H1 (cell line): ENCODE results near the gene RXFP4. TPM values are rescaled to one million over a fixed set of nuclear protein-coding genes. Genes with fewer than 3 reads are reported as not detected.

ENCODE experiments used
- BACH1 ChIP-seq: IDR thresholded peaks from 2 replicates; pipeline ENCODE4 v1.6.1; 2012; ENCODE audit warnings: low read length, improper control_type of control experiment
- GABPA ChIP-seq: IDR thresholded peaks from 2 replicates; pipeline ENCODE4 v1.6.1; 2011; ENCODE audit warnings: mild to moderate bottlenecking, low read length, moderate library complexity, borderline replicate concordance; ENCODE audit not compliant: insufficient read depth
- HDAC2 ChIP-seq, 2 experiments: fragments of 300-600 bp in 1 of 2; sonication (generic) in 1 of 2; IDR thresholded peaks; 2 replicates each; pipeline ENCODE4 v1.6.1; 2011 to 2012; ENCODE audit warnings: low read depth in 2 of 2, low read length in 2 of 2, mild to moderate bottlenecking in 2 of 2, moderate library complexity in 2 of 2, borderline replicate concordance in 1 of 2, inconsistent platforms in 1 of 2
- KDM5A ChIP-seq: fragments of 200-600 bp; IDR thresholded peaks from 2 replicates; pipeline ENCODE4 v1.7.1; 2012; ENCODE audit warnings: mild to moderate bottlenecking, low read length, inconsistent platforms, mixed read lengths
- RBBP5 ChIP-seq: IDR thresholded peaks from 2 replicates; pipeline ENCODE4 v1.7.1; 2012; ENCODE audit warnings: low read depth, mild to moderate bottlenecking, inconsistent platforms, low read length, moderate library complexity, borderline replicate concordance
- SRF ChIP-seq: IDR thresholded peaks from 2 replicates; pipeline ENCODE4 v1.6.1; 2011; ENCODE audit warnings: mild to moderate bottlenecking, low read depth, low read length, moderate library complexity
- TAF7 ChIP-seq: optimal IDR thresholded peaks from 2 replicates; pipeline ENCODE3; 2011; ENCODE audit warnings: low read depth, mild to moderate bottlenecking, inconsistent platforms, low read length, moderate library complexity, borderline replicate concordance
- TEAD4 ChIP-seq: IDR thresholded peaks from 2 replicates; pipeline ENCODE4 v1.6.1; 2012; ENCODE audit warnings: low read depth, low read length, inconsistent platforms, mixed read lengths
- polyA plus RNA-seq, 7 experiments: library from polyadenylated mRNA; depleted of rRNA in 3 of 7; stranded (reverse) in 5 of 7; unstranded in 2 of 7; fragments of >200 nt in 5 of 7; fragments of 200-250 nt in 2 of 7; gene quantifications; 1 replicate in 5 of 7; 2 replicates in 1 of 7; 4 replicates in 1 of 7; pipeline versions ENCODE4 v1.2.1 to v1.2.3, GENCODE V29; 2011 to 2013; ENCODE audit warnings: missing spikeins in 2 of 7, mixed read lengths in 2 of 7
- total RNA-seq: library from RNA; stranded (reverse); fragmentation: NEBNext Ultra II Directional; extraction: Animal tissue kit (Norgen Biotek cat#: 25700); gene quantifications from 2 replicates; pipeline ENCODE4 v1.2.1, GENCODE V29; 2021
- TF ChIP-seq, protein P1 (sequence below): fragments of 300-600 bp; sonication (generic); IDR thresholded peaks from 2 replicates; pipeline ENCODE4 v1.7.1; 2012; ENCODE audit warnings: low read length, moderate library complexity, mild to moderate bottlenecking, inconsistent platforms; ENCODE audit not compliant: insufficient replicate concordance

Gene RXFP4
- total and polyA plus RNA-seq, 2 of the 8 experiments (the other 6 are each of a cell fraction or from before 2014, with no cell fraction given) = not detected

DNA sequence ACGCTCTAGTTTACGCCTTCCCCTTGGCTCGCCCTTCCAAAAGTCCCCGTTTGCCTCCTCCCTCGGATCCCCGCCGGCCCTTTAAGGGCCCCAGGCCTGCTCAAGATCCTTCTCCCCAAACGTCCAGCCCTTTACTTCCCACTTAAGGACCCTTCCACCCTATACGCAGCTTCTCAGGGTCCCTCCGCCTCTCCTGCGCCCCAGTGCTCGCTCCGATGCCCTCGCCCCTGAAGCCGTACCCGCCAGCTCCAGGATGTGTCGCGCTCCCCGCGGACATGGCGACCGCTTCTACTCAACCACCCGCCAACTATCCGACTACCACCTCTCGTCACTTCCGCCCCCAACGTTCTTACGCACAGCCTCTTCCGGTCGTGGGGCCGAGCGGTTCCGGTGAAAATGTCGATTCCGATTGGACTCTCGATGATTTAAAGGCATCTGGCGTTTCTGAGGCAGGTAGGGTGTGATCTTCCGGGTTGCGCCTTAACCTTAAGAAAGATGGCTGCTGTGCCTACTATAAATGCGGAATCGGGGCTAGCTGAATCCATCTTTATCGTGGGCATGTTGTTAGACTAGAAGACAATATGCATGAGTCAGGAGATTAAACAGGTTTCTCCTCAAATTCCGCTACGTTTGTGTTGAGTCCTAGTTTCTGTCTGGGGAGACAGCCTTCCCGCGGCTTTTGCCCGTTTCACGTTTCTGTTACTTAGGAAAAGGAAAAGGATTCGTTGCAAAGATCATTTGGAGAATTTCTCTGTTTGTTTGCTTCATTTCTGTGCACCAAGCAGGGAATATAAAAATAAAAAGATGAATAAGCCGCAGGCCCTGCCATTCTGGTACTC is 7.1 kb upstream of the RXFP4 start, which contains the start of gene KHDC4 (continued):
- TF ChIP-seq GABPA (peak; percentile 92), TAF7 (peak; percentile 78), SRF (no peak), TEAD4 (no peak), RBBP5 (no peak), KDM5A (0 out of 2 replicates have a peak, but pooled peaks have one; percentile 65), HDAC2 (IDR thresholded peaks at IDR 0.05; ENCODE audit: borderline replicate concordance in 1 of 2, low read depth in 2 of 2, low read length in 2 of 2) (peak in 1 of 2 experiments; percentile 65; a peak in 1 of 4 replicates), BACH1 (no peak)
- TF ChIP-seq, protein P1, sequence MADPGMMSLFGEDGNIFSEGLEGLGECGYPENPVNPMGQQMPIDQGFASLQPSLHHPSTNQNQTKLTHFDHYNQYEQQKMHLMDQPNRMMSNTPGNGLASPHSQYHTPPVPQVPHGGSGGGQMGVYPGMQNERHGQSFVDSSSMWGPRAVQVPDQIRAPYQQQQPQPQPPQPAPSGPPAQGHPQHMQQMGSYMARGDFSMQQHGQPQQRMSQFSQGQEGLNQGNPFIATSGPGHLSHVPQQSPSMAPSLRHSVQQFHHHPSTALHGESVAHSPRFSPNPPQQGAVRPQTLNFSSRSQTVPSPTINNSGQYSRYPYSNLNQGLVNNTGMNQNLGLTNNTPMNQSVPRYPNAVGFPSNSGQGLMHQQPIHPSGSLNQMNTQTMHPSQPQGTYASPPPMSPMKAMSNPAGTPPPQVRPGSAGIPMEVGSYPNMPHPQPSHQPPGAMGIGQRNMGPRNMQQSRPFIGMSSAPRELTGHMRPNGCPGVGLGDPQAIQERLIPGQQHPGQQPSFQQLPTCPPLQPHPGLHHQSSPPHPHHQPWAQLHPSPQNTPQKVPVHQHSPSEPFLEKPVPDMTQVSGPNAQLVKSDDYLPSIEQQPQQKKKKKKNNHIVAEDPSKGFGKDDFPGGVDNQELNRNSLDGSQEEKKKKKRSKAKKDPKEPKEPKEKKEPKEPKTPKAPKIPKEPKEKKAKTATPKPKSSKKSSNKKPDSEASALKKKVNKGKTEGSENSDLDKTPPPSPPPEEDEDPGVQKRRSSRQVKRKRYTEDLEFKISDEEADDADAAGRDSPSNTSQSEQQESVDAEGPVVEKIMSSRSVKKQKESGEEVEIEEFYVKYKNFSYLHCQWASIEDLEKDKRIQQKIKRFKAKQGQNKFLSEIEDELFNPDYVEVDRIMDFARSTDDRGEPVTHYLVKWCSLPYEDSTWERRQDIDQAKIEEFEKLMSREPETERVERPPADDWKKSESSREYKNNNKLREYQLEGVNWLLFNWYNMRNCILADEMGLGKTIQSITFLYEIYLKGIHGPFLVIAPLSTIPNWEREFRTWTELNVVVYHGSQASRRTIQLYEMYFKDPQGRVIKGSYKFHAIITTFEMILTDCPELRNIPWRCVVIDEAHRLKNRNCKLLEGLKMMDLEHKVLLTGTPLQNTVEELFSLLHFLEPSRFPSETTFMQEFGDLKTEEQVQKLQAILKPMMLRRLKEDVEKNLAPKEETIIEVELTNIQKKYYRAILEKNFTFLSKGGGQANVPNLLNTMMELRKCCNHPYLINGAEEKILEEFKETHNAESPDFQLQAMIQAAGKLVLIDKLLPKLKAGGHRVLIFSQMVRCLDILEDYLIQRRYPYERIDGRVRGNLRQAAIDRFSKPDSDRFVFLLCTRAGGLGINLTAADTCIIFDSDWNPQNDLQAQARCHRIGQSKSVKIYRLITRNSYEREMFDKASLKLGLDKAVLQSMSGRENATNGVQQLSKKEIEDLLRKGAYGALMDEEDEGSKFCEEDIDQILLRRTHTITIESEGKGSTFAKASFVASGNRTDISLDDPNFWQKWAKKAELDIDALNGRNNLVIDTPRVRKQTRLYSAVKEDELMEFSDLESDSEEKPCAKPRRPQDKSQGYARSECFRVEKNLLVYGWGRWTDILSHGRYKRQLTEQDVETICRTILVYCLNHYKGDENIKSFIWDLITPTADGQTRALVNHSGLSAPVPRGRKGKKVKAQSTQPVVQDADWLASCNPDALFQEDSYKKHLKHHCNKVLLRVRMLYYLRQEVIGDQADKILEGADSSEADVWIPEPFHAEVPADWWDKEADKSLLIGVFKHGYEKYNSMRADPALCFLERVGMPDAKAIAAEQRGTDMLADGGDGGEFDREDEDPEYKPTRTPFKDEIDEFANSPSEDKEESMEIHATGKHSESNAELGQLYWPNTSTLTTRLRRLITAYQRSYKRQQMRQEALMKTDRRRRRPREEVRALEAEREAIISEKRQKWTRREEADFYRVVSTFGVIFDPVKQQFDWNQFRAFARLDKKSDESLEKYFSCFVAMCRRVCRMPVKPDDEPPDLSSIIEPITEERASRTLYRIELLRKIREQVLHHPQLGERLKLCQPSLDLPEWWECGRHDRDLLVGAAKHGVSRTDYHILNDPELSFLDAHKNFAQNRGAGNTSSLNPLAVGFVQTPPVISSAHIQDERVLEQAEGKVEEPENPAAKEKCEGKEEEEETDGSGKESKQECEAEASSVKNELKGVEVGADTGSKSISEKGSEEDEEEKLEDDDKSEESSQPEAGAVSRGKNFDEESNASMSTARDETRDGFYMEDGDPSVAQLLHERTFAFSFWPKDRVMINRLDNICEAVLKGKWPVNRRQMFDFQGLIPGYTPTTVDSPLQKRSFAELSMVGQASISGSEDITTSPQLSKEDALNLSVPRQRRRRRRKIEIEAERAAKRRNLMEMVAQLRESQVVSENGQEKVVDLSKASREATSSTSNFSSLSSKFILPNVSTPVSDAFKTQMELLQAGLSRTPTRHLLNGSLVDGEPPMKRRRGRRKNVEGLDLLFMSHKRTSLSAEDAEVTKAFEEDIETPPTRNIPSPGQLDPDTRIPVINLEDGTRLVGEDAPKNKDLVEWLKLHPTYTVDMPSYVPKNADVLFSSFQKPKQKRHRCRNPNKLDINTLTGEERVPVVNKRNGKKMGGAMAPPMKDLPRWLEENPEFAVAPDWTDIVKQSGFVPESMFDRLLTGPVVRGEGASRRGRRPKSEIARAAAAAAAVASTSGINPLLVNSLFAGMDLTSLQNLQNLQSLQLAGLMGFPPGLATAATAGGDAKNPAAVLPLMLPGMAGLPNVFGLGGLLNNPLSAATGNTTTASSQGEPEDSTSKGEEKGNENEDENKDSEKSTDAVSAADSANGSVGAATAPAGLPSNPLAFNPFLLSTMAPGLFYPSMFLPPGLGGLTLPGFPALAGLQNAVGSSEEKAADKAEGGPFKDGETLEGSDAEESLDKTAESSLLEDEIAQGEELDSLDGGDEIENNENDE = no peak
